IMR-90 (cell line): ENCODE results near the gene PTHLH. TPM values are rescaled to one million over a fixed set of nuclear protein-coding genes. Genes with fewer than 3 reads are reported as not detected.

ENCODE experiments used
- ATAC-seq: fragments of 200-7000 bp; cut with Tn5 transposase; 2 replicates; pipeline ENCODE4 v1.9.1; 2020; ENCODE audit warnings: low read depth, mild to moderate bottlenecking, moderate library complexity
- BruUV-seq: library from RNA; stranded (reverse); fragments of 400-500 nt; replicated peaks from 2 replicates; lab custom pipeline; 2021; lab: Mats Ljungman, UMichigan
- CTCF ChIA-PET: fragments of 300-600 bp; formaldehyde crosslinking; extraction: SDS; loops from one replicate; lab custom pipeline; 2021; ENCODE audit warnings: antibody characterized with exemption; lab: Yijun Ruan, JAX
- POLR2A ChIA-PET: fragments of 300-600 bp; sonication (Branson Sonifier 250); formaldehyde crosslinking; loops from one replicate; lab custom pipeline; 2022; ENCODE audit warnings: antibody characterized with exemption; ENCODE audit not compliant: unreplicated experiment; lab: Charles Lee
- DNase-seq: peaks from one replicate; pipeline ENCODE4 v3.0.0; 2013
- H2AFZ ChIP-seq: replicated peaks from 2 replicates; pipeline ENCODE3; 2013; ENCODE audit warnings: low read length, mild to moderate bottlenecking; ENCODE audit not compliant: poor library complexity
- H2AK5ac ChIP-seq: 2 replicates; pipeline ENCODE4 v1.6.1; 2013; ENCODE audit warnings: low read depth, low read length, inconsistent platforms
- H2AK9ac ChIP-seq: replicated peaks from 2 replicates; pipeline ENCODE3; 2013; ENCODE audit warnings: mild to moderate bottlenecking, low read depth, low read length, moderate library complexity; ENCODE audit not compliant: poor library complexity
- H2BK120ac ChIP-seq: 2 replicates; pipeline ENCODE4 v1.6.1; 2013; ENCODE audit warnings: low read depth, low read length, inconsistent platforms
- H2BK15ac ChIP-seq: 3 replicates; pipeline ENCODE4 v1.6.1; 2013; ENCODE audit warnings: low read depth, low read length, inconsistent platforms
- H2BK20ac ChIP-seq: 2 replicates; pipeline ENCODE4 v1.6.1; 2013; ENCODE audit warnings: low read depth, mild to moderate bottlenecking, inconsistent platforms, low read length, moderate library complexity
- H2BK5ac ChIP-seq: 2 replicates; pipeline ENCODE4 v1.6.1; 2013; ENCODE audit warnings: mild to moderate bottlenecking, low read depth, low read length, inconsistent platforms; ENCODE audit not compliant: poor library complexity, severe bottlenecking
- H3K14ac ChIP-seq: replicated peaks from 2 replicates; pipeline ENCODE4 v1.6.1; 2013; ENCODE audit warnings: low read depth, low read length, inconsistent platforms
- H3K18ac ChIP-seq: 2 replicates; pipeline ENCODE4 v1.6.1; 2013; ENCODE audit warnings: low read depth, low read length, control low read depth
- H3K23ac ChIP-seq: 2 replicates; pipeline ENCODE4 v1.6.1; 2013; ENCODE audit warnings: low read depth, low read length, inconsistent platforms
- H3K27ac ChIP-seq: 2 replicates; pipeline ENCODE4 v1.5.1; 2013; ENCODE audit warnings: mild to moderate bottlenecking, control low read depth, low read length; ENCODE audit not compliant: insufficient read depth
- H3K27me3 ChIP-seq: 2 replicates; pipeline ENCODE4 v1.6.1; 2013; ENCODE audit warnings: low read length; ENCODE audit not compliant: control insufficient read depth, insufficient read depth
- H3K36me3 ChIP-seq: 2 replicates; pipeline ENCODE4 v1.6.1; 2013; ENCODE audit warnings: low read length, mixed read lengths; ENCODE audit not compliant: control insufficient read depth, insufficient read depth
- H3K4ac ChIP-seq: 2 replicates; pipeline ENCODE4 v1.6.1; 2013; ENCODE audit warnings: low read depth, low read length, inconsistent platforms
- H3K4me1 ChIP-seq: 2 replicates; pipeline ENCODE4 v1.6.1; 2013; ENCODE audit warnings: low read length, mixed read lengths; ENCODE audit not compliant: control insufficient read depth, insufficient read depth
- H3K4me2 ChIP-seq: 2 replicates; pipeline ENCODE4 v1.6.1; 2013; ENCODE audit warnings: low read depth, mild to moderate bottlenecking, control low read depth, low read length, moderate library complexity
- H3K4me3 ChIP-seq: 2 replicates; pipeline ENCODE4 v1.5.1; 2013; ENCODE audit warnings: low read depth, mild to moderate bottlenecking, control low read depth, low read length, moderate library complexity; ENCODE audit not compliant: insufficient read depth
- H3K56ac ChIP-seq: 2 replicates; pipeline ENCODE4 v1.6.1; 2013; ENCODE audit warnings: low read length, inconsistent platforms; ENCODE audit not compliant: insufficient read depth; ENCODE audit errors: extremely low read depth
- H3K79me1 ChIP-seq, 2 experiments: 2 replicates each; pipeline ENCODE4 v1.6.1; 2013; ENCODE audit warnings: low read length in 2 of 2, inconsistent platforms in 1 of 2, low read depth in 1 of 2
- H3K9ac ChIP-seq: 2 replicates; pipeline ENCODE4 v1.6.1; 2013; ENCODE audit warnings: low read depth, low read length, control low read depth
- H3K9me1 ChIP-seq: 2 replicates; pipeline ENCODE4 v1.6.1; 2013; ENCODE audit warnings: low read length, inconsistent platforms; ENCODE audit not compliant: insufficient read depth
- H3K9me3 ChIP-seq: 2 replicates; pipeline ENCODE4 v1.6.1; 2013; ENCODE audit warnings: low read length; ENCODE audit not compliant: control insufficient read depth, insufficient read depth
- H4K20me1 ChIP-seq: 2 replicates; pipeline ENCODE4 v1.6.1; 2013; ENCODE audit warnings: low read length, inconsistent platforms; ENCODE audit not compliant: insufficient read depth
- H4K5ac ChIP-seq: 2 replicates; pipeline ENCODE4 v1.6.1; 2013; ENCODE audit warnings: mild to moderate bottlenecking, low read depth, low read length, control low read depth
- H4K8ac ChIP-seq, 2 experiments: 2 replicates each; pipeline ENCODE4 v1.6.1; 2013; ENCODE audit warnings: low read depth in 2 of 2, low read length in 2 of 2, control low read depth in 1 of 2, inconsistent platforms in 1 of 2
- H4K91ac ChIP-seq: 2 replicates; pipeline ENCODE4 v1.6.1; 2013; ENCODE audit warnings: low read depth, low read length, inconsistent platforms; ENCODE audit not compliant: insufficient read depth
- BHLHE40 ChIP-seq: fragments of 150-350 bp; IDR thresholded peaks from 2 replicates; pipeline ENCODE4 v1.6.1; 2016; ENCODE audit warnings: mild to moderate bottlenecking, low read depth, low read length
- CEBPB ChIP-seq: IDR thresholded peaks from 2 replicates; pipeline ENCODE4 v1.6.1; 2012; ENCODE audit warnings: low read depth, low read length, improper control_type of control experiment
- CHD1 ChIP-seq: IDR thresholded peaks from 2 replicates; pipeline ENCODE4 v1.6.1; 2012; ENCODE audit warnings: low read depth, low read length, improper control_type of control experiment
- MAZ ChIP-seq: IDR thresholded peaks from 2 replicates; pipeline ENCODE4 v1.6.1; 2012; ENCODE audit warnings: low read depth, mild to moderate bottlenecking, low read length, improper control_type of control experiment, moderate library complexity, borderline replicate concordance
- POLR2A ChIP-seq: IDR thresholded peaks from 2 replicates; pipeline ENCODE4 v1.6.1; 2012; ENCODE audit warnings: mild to moderate bottlenecking, low read depth, low read length
- RCOR1 ChIP-seq: IDR thresholded peaks from 2 replicates; pipeline ENCODE4 v1.6.1; 2012; ENCODE audit warnings: mild to moderate bottlenecking, low read length, improper control_type of control experiment; ENCODE audit not compliant: insufficient replicate concordance
- WGBS, 2 experiments: methylation state at CpG; one replicate each; pipeline versions ENCODE4 v1.1.5 to v1.1.7; 2013; ENCODE audit warnings: missing lambda C conversion rate in 2 of 2; ENCODE audit not compliant: insufficient read length in 1 of 2; ENCODE audit errors: extremely low coverage in 2 of 2; 5-methylcytosine and 5-hydroxymethylcytosine counted together
- dilution Hi-C: fragments of 300-500 bp; cut with HindIII; formaldehyde crosslinking; loops from one replicate; pipeline ENCODE4 v1.14.3; 2018; ENCODE audit warnings: low sequenced_read_pairs; ENCODE audit not compliant: unreplicated experiment
- in situ Hi-C: fragments of 300-500 bp; cut with MboI; formaldehyde crosslinking; loops from 3 replicates; pipeline ENCODE4 v1.14.3; 2019; ENCODE audit warnings: low sequenced_read_pairs, inconsistent platforms, mixed read lengths
- intact Hi-C: fragments of 100-400 bp; cut with micrococcal nuclease; formaldehyde crosslinking; loops from 2 replicates; pipeline ENCODE4 v1.10.0; 2022
- polyA plus RNA-seq, 3 experiments: library from polyadenylated mRNA; depleted of rRNA; stranded (reverse); fragments of >200 nt; gene quantifications; 2 replicates each; pipeline ENCODE4 v1.2.3, GENCODE V29; 2012; ENCODE audit warnings: low replicate concordance in 1 of 3
- total RNA-seq: library from RNA; depleted of rRNA; stranded (reverse); fragments of >200 nt; gene quantifications from 2 replicates; pipeline ENCODE4 v1.2.3, GENCODE V29; 2012
- TF ChIP-seq, protein P1 (sequence below): conservative IDR thresholded peaks from 2 replicates; pipeline ENCODE4 v1.5.1; 2012; ENCODE audit warnings: mild to moderate bottlenecking, low read depth, low read length, improper control_type of control experiment
- TF ChIP-seq, protein P2 (sequence below): fragments of 150-350 bp; IDR thresholded peaks from 2 replicates; pipeline ENCODE4 v1.6.1; 2017; ENCODE audit warnings: mild to moderate bottlenecking, antibody characterized with exemption, low read length, low read depth

Gene PTHLH
- total and polyA plus RNA-seq, 2 of the 4 experiments (the other 2 are of a cell fraction) = 0.36 to 1.3 TPM

DNA sequence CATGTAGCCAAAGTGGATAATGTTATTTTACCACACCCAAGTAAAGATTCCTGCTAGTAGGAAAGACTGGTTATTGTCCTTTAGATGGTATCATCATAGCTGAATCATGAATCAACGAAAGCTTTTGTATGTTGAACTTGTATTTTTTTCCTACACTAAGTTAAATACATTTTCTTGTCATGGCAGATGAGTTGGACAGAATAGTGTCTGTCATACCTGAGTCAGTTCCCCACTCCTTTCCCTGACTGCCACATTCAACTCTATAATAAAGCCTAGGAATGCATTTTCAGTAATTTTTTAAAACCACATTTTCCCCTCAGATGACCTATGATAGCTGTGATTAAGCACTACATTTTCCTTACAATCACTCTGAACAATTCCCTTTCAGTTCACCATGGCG, 9.3 kb upstream of the PTHLH start:
- H3K56ac ChIP-seq = no peak overlapping the region
- no peak overlapping the region for H3K23ac ChIP-seq
- H3K18ac ChIP-seq = no peak overlapping the region
- POLR2A ChIA-PET = no interaction called here
- H3K4me1 ChIP-seq = no peaks in the 10 kb centered on the region; the same call in 1 of the 2 replicates
- no peak overlapping the region for H3K27ac ChIP-seq
- no peaks in the 10 kb centered on the region for H3K36me3 ChIP-seq
- CTCF ChIA-PET = no interaction called here
- no peaks in the 10 kb centered on the region for H3K79me1 ChIP-seq
- no peak overlapping the region for H2AFZ ChIP-seq
- no peaks in the 10 kb centered on the region for H3K9me3 ChIP-seq
- no peak overlapping the region for H4K8ac ChIP-seq
- H3K9ac ChIP-seq = no peak overlapping the region
- no peak overlapping the region for H4K91ac ChIP-seq
- H3K4me2 ChIP-seq = no peak overlapping the region
- TF ChIP-seq CHD1 = no peak
- TF ChIP-seq RCOR1 = no peak
- TF ChIP-seq, protein P1, sequence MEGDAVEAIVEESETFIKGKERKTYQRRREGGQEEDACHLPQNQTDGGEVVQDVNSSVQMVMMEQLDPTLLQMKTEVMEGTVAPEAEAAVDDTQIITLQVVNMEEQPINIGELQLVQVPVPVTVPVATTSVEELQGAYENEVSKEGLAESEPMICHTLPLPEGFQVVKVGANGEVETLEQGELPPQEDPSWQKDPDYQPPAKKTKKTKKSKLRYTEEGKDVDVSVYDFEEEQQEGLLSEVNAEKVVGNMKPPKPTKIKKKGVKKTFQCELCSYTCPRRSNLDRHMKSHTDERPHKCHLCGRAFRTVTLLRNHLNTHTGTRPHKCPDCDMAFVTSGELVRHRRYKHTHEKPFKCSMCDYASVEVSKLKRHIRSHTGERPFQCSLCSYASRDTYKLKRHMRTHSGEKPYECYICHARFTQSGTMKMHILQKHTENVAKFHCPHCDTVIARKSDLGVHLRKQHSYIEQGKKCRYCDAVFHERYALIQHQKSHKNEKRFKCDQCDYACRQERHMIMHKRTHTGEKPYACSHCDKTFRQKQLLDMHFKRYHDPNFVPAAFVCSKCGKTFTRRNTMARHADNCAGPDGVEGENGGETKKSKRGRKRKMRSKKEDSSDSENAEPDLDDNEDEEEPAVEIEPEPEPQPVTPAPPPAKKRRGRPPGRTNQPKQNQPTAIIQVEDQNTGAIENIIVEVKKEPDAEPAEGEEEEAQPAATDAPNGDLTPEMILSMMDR = no peak
- TF ChIP-seq CEBPB = no peak
- TF ChIP-seq, protein P2, sequence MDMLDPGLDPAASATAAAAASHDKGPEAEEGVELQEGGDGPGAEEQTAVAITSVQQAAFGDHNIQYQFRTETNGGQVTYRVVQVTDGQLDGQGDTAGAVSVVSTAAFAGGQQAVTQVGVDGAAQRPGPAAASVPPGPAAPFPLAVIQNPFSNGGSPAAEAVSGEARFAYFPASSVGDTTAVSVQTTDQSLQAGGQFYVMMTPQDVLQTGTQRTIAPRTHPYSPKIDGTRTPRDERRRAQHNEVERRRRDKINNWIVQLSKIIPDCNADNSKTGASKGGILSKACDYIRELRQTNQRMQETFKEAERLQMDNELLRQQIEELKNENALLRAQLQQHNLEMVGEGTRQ = no peak
- no peak for TF ChIP-seq POLR2A
- no peak for TF ChIP-seq BHLHE40
- no peak for TF ChIP-seq MAZ
- H3K4me3 ChIP-seq = no peak overlapping the region
- no peak overlapping the region for H3K14ac ChIP-seq
- no peaks in the 10 kb centered on the region for H3K27me3 ChIP-seq
- peak; percentile 61 for DNase-seq
- dilution Hi-C loops = no loop called here
- intact Hi-C loops = loop anchor here (5.0 kb wide), 1 partner anchor 35 kb away; no protein-coding TSS in a partner anchor
- H2BK120ac ChIP-seq = no peak overlapping the region
- H4K20me1 ChIP-seq = no peaks in the 10 kb centered on the region
- no peak overlapping the region for H2AK9ac ChIP-seq
- no peak overlapping the region for H2BK15ac ChIP-seq
- in situ Hi-C loops = no loop called here
- H2BK20ac ChIP-seq = no peak overlapping the region
- H3K9me1 ChIP-seq = no peaks in the 10 kb centered on the region
- WGBS, 2 experiments = no CpG with 5 or more reads among the region's 2 CpGs
- no peak for ATAC-seq
- H2AK5ac ChIP-seq = no peak overlapping the region
- BruUV-seq = no TSS peak
- no peak overlapping the region for H3K4ac ChIP-seq
- H2BK5ac ChIP-seq = no peak overlapping the region
- no peak overlapping the region for H4K5ac ChIP-seq
